GM06990 (cell line): ENCODE results near the gene HLA-DRB1.

Experiments
- DNase-seq: peaks from one replicate; pipeline ENCODE4 v3.0.0-alpha.2; 2011; ENCODE audit not compliant: insufficient read length; ENCODE audit errors: extremely low read depth
- H3K27me3 ChIP-seq: replicated peaks from 2 replicates; pipeline ENCODE4 v1.6.0; 2011; ENCODE audit warnings: low read length; ENCODE audit not compliant: control insufficient read depth, insufficient read depth
- H3K36me3 ChIP-seq: 2 replicates; pipeline ENCODE4 v1.5.1; 2011; ENCODE audit warnings: low read length; ENCODE audit not compliant: control insufficient read depth, insufficient read depth
- H3K4me3 ChIP-seq: replicated peaks from 2 replicates; pipeline ENCODE4 v1.5.1; 2011; ENCODE audit warnings: low read depth, mild to moderate bottlenecking, control low read depth, low read length
- CTCF ChIP-seq: IDR thresholded peaks from 2 replicates; pipeline ENCODE4 v1.5.1; 2011; ENCODE audit warnings: low read length, control low read depth, mild to moderate bottlenecking, inconsistent platforms; ENCODE audit not compliant: insufficient read depth, poor library complexity, severe bottlenecking

The HLA-DRB1 gene

GRCh38 chr6:32607988-32608298 lies 18.3 kb upstream of the HLA-DRB1 start:
- H3K27me3 ChIP-seq, result no peaks in the 10 kb centered on the region
- no peak for DNase-seq
- H3K36me3 ChIP-seq, result no peaks in the 10 kb centered on the region
- no peak overlapping the region for H3K4me3 ChIP-seq
- no peak for TF ChIP-seq CTCF

GRCh38 chr6:32607263-32607987 lies 17.8 kb upstream of the HLA-DRB1 start:
- DNase-seq, result no peak
- TF ChIP-seq CTCF, result no peak
- Histone ChIP-seq H3K36me3 (no peaks in the 10 kb centered on the region), H3K4me3 (no peak overlapping the region), H3K27me3 (no peaks in the 10 kb centered on the region)

- DNase-seq, result peak; percentile 68
- peak overlapping the region; percentile 44 for H3K4me3 ChIP-seq
- no peaks in the 10 kb centered on the region for H3K36me3 ChIP-seq
- H3K27me3 ChIP-seq, result no peaks in the 10 kb centered on the region
- TF ChIP-seq CTCF, result no peak
These were observed 14.8 kb upstream of the HLA-DRB1 start for GRCh38 chr6:32604434-32604877.

- no peak for TF ChIP-seq CTCF
- Histone ChIP-seq H3K4me3 (peak overlapping the region; percentile 44), H3K27me3 (no peaks in the 10 kb centered on the region), H3K36me3 (no peaks in the 10 kb centered on the region)
- peak; percentile 72 for DNase-seq
These were observed 14.2 kb upstream of the HLA-DRB1 start for GRCh38 chr6:32603888-32604287.

- TF ChIP-seq CTCF, result no peak
- DNase-seq, result no peak
- Histone ChIP-seq H3K4me3 (no peak overlapping the region), H3K27me3 (no peaks in the 10 kb centered on the region), H3K36me3 (no peaks in the 10 kb centered on the region)
These were observed 13.6 kb upstream of the HLA-DRB1 start for GRCh38 chr6:32603222-32603621.

- no peak overlapping the region for H3K4me3 ChIP-seq
- no peak for TF ChIP-seq CTCF
- H3K36me3 ChIP-seq, result no peaks in the 10 kb centered on the region
- no peaks in the 10 kb centered on the region for H3K27me3 ChIP-seq
- DNase-seq, result no peak
These were observed 12.7 kb upstream of the HLA-DRB1 start for GRCh38 chr6:32602383-32602782.
